DMS153 treated with DMSO at 0.1 percent for 48 hours (cell line): ENCODE data around the gene PNMA6A.
"Not testable (repeated sequence)": the region's sequence is repeated elsewhere in the genome, so short reads cannot be mapped to it uniquely, and the experiment has no call there.

Source experiments
- DNase-seq: peaks from one replicate; lab custom pipeline; 2025; ENCODE audit not compliant: unreplicated experiment; lab: John Stamatoyannopoulos, UW

PNMA6A gene

DNA sequence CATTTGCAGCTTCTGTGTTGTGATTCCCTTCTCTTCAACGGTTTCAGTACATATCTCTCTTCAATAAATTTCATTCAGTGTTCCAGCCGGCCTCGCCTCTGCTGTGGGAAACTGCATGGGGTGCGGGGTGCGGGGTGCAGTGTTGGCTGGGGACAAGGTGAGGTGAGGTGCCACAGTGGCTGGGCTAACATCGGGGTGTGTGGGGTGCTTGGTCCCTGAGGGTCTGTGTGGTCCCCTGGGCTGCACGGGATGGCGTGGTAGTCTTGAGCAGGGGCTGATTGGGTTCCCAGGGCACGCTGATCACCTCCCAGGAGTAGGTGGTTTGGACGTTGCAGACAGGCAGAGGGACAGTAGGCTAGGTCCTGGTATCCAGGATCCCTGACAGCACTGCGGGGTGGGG, 2.7 kb downstream of the PNMA6A start:
- DNase-seq: no peak

DNA sequence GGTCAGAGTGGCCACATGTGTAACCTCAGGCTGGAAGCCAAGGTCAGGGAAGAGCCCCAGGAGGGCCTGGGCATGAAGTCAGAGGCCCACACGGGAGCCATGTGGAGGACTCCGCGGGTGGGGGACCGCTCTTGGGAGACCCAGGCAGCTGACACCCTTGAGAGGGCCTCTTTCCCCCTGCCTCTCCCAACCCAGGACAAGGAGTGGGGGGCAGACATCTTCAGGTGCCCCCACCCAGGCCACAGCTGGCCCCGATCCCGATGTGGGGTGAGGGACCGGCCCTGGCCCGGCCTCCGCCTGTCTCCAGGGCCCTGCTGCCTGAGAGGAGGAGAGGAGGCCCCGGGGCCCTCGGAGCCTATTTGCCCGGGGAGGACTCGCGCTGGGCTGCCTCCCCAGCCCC, 3.1 kb downstream of the PNMA6A start:
- DNase-seq: no peak

DNA sequence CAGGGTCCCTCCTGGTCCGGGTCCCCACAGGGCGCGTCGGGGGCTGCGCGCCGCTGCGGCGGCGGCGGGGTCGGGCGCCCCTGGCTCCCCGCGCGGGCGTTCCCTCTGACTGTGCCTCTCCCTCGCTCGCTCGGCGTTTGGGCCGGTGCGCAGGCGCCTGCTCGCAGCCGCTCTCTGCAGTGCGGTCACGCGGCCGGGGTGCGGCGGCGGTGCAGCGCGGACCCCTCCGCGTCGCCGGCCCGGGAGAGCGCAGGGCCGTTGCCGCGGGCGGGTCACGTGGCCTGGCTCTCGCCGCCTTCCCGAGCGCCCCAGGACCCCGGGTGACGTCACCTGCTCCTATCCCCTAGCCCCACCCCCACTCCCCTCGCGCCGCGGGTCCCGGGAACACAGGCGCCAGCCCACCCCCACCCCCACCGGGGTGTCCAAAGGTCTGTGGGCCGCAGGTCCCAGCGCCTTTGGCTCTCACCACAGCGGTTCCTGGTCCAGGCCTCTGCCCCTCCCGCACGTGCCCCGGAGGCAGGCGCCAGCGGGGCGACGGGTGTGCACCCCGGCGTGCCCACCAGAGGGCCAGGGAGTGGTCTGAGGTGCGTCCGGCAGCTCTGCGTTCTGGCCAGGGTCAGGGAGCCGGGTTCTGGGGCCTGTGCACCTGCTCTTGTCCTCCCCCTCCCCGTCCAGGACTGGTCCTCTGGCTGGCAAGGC, 5.3 kb downstream of the PNMA6A start:
- DNase-seq: not testable (repeated sequence)

DNA sequence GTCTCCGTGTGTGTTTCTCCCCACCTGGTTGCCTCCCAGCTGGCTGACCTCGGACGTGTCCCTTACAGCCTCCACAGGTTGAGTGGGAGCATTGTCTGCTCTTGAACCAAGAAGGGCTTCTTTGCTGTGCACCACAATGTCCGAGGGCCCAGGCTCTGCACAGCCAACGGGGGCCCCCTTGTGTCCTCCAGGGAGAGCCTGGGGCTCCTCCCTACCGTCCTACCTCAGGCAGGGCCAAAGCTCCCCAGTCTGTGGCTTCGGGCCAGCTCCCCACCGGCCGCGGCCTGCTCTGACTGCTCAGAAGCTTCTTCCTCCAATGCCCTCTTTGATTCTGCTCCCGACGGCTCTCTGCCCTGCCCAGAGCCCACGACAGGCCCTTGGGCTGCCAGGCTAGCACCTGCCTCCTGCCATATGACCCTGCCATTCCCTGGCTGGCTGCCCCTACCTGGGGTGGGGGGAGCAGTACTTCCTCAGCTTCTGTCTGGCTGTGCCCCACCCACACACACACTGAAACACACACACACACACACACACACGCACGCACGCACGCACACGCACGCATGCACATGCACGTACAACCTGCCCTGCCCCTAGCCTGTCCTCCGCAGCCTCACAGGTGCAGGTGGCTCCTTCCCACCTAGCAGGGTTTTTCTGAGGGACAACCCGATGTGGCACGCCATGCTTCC, 11.1 kb downstream of the PNMA6A start:
- not testable (repeated sequence) for DNase-seq

DNA sequence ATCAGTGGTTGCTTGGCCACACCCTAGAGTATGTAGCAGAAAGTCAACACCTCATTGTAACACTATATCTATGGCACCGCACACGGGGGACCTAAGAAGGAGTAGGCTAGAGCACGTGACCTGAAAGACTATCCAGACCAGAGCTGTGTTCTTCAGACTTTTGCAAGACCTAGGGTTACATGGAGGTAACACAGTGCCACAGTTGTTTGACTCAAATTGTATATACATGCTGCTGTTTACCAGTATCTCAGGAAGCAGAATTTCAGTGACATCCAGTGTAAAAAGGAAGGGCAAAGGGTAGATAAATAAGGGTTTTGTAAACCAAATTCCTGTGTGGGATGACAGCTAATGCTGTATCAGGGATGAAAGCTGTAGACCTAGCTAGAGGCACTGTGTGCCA, 30.2 kb downstream of the PNMA6A start:
- no peak for DNase-seq

DNA sequence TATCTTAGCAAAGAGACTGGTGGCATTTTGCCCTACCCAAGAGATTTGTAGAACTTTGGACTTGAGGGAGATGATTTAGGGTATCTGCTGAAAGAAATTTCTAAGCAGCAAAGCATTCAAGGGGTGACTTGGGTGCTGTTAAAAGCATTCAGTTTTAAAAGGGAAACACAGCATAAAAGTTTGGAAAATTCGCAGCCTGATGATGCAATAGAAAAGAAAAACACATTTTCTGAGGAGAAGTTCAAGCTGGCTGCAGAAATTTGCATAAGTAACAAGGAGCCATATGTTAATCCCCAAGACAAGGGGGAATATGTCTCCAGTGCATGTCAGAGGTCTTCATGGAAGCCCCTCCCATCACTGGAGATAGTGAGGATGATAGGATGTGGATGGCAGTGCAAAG, 32.7 kb downstream of the PNMA6A start:
- DNase-seq: not testable (repeated sequence)

DNA sequence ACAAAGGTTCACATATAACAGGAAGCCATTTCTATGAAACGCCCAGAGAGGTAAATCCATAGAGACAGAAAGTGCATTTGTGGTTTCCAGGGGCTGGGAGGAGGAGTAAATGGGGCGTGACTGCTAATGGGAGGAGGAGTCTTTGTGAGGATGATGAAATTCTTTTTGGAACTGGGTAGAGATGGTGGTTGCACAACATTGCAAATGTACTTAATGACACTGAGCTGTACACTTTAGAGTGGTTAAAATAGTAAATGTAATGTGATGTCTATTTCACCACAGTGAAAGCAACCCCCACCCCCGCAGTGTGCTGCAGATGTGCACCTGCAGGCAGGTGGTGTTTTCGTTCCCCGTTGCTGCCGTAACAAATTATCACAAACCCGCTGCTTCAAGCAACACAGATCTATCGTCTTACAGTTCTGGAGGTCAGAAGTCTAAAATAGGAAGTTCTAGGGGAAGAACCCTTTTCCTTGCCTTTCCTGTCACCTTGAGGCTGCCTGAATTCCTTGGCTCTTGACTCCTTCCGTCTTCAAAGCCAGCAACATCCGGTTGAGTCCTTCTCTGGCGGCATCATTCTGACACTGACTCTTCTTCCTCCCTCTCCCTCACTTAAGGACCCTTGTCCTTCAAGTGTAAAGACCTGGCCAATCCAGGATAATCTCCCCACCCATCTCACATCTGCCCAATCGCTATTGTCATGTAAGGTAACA, 34.0 kb downstream of the PNMA6A start:
- not testable (repeated sequence) for DNase-seq

DNA sequence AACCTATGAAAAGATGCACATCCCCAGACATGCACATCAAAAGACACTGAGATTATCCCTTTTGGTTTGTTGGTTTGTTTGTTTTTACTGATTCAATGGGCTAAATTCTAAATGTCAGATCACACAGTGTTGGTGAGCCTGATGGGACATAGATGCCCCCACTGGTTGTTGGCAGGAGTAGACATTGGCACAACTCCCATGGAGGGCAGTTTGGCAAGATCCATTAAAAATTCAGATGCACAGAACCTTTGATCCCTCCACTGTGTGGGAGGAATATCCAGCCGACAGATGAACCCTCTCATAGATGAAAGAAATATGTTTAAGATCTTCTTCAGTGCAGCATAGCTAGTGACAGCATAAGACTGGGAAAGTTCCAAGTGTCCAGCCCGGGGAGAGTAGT, 38.5 kb downstream of the PNMA6A start:
- DNase-seq: not testable (repeated sequence)

DNA sequence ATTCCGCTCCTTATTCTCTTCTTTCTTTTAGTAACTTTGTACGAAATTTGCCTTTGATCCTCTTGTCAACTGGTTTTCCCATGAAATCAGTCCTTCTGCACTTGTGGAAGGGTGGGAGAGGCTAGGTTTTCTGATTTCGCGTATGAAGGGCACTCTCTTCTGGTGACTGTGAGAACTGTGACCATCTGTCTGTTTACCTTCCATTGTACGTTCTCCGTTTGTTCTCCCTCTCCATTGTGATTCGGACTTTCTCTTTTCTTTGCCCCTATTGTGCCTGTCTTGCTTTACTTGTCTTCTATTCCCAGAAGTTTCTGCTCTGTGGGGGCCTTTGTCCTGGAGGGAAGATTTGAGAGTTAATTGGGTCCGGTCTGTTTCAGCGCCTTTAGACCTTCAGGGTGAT, 41.6 kb downstream of the PNMA6A start:
- DNase-seq: not testable (repeated sequence)

DNA sequence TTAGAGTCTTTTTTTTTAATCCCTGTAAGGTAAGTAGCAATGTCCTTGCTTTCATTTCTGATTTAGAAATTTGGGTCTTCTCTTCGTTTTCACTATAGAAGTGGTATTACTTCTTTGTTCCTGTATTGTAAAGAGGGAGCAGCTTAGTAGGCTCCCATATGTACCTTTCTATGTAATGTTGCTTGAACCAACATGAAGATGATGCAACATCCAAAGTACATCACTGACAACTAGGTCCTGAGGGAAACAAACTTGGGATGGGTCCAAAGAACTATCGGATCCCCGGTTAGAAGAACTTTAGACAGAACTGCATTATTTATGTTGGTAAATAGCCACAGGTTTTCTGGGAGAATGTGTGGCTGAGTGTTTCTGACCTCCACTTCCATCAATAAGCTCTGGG, 45.5 kb downstream of the PNMA6A start:
- not testable (repeated sequence) for DNase-seq

DNA sequence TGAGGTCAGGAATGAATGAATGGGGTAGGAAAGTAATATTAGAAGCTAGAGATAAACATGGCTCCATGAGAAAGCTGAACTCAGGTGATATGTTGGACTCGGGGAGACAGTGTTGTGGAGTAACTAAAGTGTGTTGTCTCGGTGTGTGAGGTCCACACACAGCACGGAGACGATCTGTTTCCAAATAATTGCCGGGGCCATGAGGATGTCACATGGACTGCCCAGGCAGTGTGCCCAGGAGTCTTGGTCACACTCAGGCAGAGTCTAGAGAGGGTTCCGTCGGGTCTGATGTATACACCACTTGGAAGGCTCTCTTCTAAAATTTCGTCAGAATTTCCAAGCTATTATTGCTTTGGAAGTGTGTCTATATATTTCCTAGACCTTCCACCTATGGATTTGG, 48.0 kb downstream of the PNMA6A start:
- not testable (repeated sequence) for DNase-seq

DNA sequence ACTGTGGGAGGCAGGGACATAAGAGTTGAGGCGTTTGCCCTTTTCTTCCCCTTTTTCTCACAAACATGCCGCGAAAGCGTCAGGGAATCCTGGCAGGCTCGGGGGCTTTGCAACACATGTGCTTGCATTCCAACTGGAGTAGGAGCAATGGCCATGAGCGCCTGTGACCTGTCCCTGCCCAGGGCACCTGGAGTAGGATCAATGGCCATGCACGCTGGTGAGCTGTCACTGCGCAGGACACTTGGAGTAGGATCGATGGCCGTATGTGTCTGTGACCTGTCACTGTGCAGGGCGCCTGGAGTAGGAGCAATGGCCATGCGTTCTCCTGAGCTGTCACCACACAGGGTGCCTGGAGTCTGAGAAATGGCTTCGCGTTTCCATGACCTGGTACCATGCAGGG, 51.2 kb downstream of the PNMA6A start:
- not testable (repeated sequence) for DNase-seq
